Glomerular visceral epithelial cell (primary cell): ENCODE measurements around the gene NCAM1.
A peak's percentile ranks its signal among the peaks of the same experiment; 100 is the strongest.
"Not testable (repeated sequence)": the region's sequence is repeated elsewhere in the genome, so short reads cannot be mapped to it uniquely, and the experiment has no call there.

Source experiments
- DNase-seq: peaks from one replicate; pipeline ENCODE4 v3.0.0-alpha.2; 2016; ENCODE audit errors: extremely low spot score

NCAM1 gene

DNA sequence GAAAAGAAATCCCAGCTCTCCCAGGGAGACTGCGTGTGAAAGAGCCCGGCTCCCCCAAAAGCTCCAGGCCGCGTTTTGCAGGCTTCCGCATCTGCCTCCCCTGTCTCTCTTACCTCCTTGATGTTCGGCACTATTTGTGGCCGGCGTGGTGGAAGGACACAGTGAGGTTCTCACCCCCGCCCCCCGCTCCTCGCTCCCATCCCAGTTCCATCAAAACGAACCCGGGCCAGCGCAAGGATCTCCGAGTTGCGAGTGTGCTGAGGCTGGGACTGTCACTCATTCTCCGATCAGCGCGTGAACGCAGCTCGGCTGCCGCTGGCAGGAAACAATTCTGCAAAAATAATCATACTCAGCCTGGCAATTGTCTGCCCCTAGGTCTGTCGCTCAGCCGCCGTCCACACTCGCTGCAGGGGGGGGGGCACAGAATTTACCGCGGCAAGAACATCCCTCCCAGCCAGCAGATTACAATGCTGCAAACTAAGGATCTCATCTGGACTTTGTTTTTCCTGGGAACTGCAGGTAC is at the start of gene NCAM1:
Gene NCAM1, plus strand, starts transcription at position 275 of the 523 bp plus-strand sequence.
- peak; percentile 94 for DNase-seq

DNA sequence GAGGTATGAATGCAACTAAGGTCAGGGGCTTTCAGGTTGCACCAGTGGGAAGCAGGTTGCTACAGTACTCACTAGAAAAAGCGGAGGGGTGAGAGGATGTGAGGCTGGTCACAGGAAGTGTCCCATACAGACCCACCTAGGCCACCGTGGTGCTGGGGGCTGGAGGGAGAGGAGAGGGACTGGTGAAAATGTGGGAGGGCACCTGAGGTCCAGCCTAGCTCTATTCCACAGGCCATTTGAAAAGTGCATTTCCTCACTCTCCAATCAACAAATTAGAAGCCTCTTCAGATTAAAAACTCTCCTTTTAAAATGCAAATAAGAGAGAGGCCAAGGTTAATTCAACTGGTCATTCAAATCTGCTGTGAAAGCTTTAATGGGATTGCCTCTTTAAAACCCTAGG is 38.6 kb upstream of the NCAM1 start:
- no peak for DNase-seq

GRCh38 chr11:112924836-112925235 is 36.4 kb upstream of the NCAM1 start:
- DNase-seq: not testable (repeated sequence)

DNA sequence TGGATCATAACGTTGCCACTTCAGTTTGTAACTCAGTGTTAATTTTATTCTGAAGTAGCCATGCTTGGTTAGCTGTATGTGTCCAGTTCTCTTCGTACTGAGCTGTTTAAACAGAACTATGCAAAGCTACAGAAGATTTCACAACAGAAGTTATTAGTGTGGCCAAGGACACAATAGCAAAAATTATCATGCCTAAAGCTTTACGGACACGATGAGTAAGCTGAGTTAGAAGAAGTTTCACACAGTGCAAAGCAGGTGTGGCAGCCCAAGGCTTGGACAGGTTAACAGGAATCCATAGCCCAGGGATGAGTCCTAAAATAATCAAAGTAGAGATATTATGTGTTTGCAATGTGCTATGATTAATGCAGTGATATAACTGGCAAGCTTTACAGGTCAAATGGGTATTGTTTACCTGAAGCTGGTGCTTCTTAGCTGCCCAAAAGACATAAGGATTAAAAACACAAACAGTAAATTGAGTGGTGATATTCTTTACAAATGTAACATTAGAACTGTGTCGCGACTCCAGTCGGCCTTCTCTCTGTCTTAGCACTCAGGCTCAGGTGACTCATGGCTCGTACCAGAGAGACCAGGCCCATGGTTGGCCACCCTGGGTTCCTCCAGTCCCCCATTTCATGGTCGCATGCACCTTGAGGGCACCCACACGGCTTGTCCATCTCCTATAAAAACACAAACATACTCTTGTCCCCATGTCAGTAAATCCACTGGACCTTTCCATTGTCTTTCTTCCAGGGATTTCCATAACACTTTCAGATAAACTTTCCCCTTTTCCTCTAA is 35.5 kb upstream of the NCAM1 start:
- DNase-seq: no peak

- peak; percentile 85 for DNase-seq
These were observed 33.1 kb upstream of the NCAM1 start for GRCh38 chr11:112928136-112928535.

- no peak for DNase-seq
These were observed 31.8 kb upstream of the NCAM1 start for GRCh38 chr11:112929432-112929831.

DNA sequence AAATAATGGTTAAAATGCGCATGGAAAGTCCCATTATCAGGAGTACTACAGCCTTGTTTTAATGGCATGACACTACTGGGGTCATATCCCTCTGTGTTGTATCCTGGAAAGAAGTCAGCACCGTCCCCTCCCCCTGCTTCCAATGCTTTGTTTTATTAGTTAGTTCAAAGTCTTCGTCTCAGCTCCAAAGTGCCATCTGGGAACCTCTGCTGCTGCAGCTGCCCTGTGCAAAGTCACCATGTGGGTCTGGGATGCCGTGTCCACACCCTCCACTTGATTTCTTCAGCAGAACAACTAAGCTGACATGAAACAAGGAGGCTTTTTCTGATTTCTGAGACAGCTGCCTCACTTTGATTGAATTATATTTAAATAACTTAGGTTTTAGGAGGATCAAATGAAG is 29.5 kb upstream of the NCAM1 start:
- DNase-seq: no peak

DNA sequence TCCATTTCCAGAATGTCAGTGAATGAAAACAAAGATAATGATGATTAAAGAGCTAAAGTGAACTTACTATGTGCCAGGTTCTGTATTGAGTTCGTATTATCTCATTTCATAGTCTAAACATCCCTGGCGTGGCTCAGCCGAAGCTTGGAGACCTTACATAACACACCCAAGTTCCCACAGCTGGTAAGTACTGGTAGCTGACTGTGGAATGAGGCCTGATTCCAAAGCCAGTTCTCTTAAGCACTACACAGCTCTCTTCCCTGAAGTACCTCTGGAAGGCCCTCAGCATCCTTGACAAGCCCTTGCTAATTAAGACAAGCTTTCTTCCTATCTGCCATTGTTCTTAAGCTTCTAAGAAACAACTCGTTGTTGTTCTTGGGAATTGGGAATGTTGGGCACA is 28.6 kb upstream of the NCAM1 start:
- DNase-seq: no peak

GRCh38 chr11:112933970-112934369 is 27.2 kb upstream of the NCAM1 start:
- DNase-seq: no peak

- DNase-seq: no peak
These were observed 20.1 kb upstream of the NCAM1 start for GRCh38 chr11:112941104-112941503.

- no peak for DNase-seq
These were observed 18.1 kb upstream of the NCAM1 start for GRCh38 chr11:112942966-112943643.

GRCh38 chr11:112946866-112947265 is 14.4 kb upstream of the NCAM1 start:
- DNase-seq: no peak

GRCh38 chr11:112949781-112950575 is 11.2 kb upstream of the NCAM1 start:
- DNase-seq: no peak

GRCh38 chr11:112958670-112959069 is 2.5 kb upstream of the NCAM1 start:
- peak; percentile 65 for DNase-seq

- DNase-seq: peak; percentile 34
These were observed 745 bp downstream of the NCAM1 start for GRCh38 chr11:112961751-112962578.

- peak; percentile 85 for DNase-seq
These were observed 1.6 kb downstream of the NCAM1 start for GRCh38 chr11:112962579-112963367.

GRCh38 chr11:112963368-112963955 is 2.2 kb downstream of the NCAM1 start:
- peak; percentile 38 for DNase-seq

DNA sequence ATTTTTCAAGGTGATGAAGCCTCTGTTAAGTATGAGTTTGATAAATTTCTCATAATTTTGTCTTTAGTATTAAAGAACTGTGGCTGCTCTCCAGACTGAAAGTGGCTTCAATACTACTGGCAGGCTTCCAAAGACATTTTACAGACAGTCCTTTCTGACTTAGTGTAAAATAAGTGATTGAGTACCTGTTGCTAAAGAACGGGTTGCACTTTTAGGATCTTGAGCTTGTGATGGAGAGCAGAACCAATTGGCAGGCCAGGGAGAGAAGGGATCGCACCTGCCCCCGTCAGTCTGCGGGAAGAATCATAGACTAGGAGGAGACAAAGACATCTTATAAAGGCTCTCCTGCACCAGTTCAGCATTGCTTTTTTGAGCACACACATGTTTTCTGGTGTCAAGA is 4.4 kb downstream of the NCAM1 start:
- no peak for DNase-seq

DNA sequence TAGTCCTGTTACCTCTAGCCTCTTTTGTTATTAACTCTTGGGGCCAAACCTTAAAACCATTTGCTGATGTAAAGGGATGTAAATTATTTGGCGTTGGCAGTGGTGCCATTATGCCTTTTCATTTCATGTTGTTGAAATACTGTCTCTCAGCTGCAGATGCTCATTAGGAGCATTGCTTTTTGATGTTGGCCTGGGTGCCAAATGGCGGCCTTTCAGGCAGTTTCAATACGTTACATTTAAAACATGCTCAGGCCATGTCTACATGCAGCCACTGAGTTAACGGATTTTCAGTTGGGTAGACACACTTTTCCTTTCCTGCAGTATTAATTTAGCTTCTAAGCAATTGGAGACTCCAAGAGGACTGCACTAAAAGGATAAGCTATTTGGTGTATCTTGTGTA is 5.3 kb downstream of the NCAM1 start:
- DNase-seq: no peak

DNA sequence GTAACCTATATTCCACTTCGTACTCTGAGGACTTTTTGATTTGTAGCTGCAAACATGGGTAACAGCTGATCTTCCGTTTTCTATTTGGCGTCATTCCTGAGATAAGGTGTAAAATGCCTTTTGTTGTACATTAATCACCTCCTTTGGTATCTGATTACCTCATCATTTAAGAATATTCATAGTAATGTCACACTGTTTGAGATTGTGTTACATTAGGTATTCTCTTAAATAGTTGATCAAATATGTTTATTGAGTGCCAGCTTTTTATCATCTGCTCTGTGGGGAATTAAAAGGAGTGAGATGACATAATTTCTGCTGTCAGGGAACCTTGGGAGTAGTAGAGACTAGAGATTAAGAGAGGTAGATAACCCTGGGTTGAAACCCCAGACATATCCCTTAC is 5.9 kb downstream of the NCAM1 start:
- DNase-seq: peak; percentile 40
